Esophagus (tissue), 2 donors: ENCODE results near the gene VWA5B1. TPM values are rescaled to one million over a fixed set of nuclear protein-coding genes. Genes with fewer than 3 reads are reported as not detected.

Source experiments
- H3K27ac ChIP-seq, 2 donors: one replicate each; pipeline ENCODE4 v1.5.1; 2013; ENCODE audit warnings: low read depth in 2 of 2, mild to moderate bottlenecking in 2 of 2, inconsistent platforms in 1 of 2, low read length in 1 of 2, moderate library complexity in 1 of 2
- H3K27me3 ChIP-seq, 2 donors: one replicate each; pipeline ENCODE4 v1.6.1; 2013; ENCODE audit warnings: low read length in 2 of 2, control low read depth in 1 of 2, mild to moderate bottlenecking in 1 of 2; ENCODE audit not compliant: insufficient read depth in 2 of 2, control insufficient read depth in 1 of 2
- H3K36me3 ChIP-seq, 2 donors: one replicate each; pipeline ENCODE4 v1.6.1; 2013; ENCODE audit warnings: low read length in 1 of 2; ENCODE audit not compliant: control insufficient read depth in 2 of 2, insufficient read depth in 2 of 2
- H3K4me1 ChIP-seq, 2 donors: one replicate each; pipeline ENCODE4 v1.6.1; 2013; ENCODE audit warnings: low read length in 1 of 2; ENCODE audit not compliant: control insufficient read depth in 2 of 2, insufficient read depth in 2 of 2
- H3K4me3 ChIP-seq, 2 donors: one replicate each; pipeline ENCODE4 v1.5.1; 2013; ENCODE audit warnings: low read length in 2 of 2, mild to moderate bottlenecking in 2 of 2, low read depth in 1 of 2, moderate library complexity in 1 of 2
- H3K9me3 ChIP-seq, 2 donors: one replicate each; pipeline ENCODE4 v1.6.1; 2013; ENCODE audit warnings: mild to moderate bottlenecking in 2 of 2, low read depth in 1 of 2, low read length in 1 of 2, moderate library complexity in 1 of 2; ENCODE audit not compliant: control insufficient read depth in 2 of 2, insufficient read depth in 1 of 2
- WGBS, 2 donors: extraction: QIAGEN DNeasy Blood & Tissue Kit; methylation state at CpG; one replicate each; pipeline ENCODE4 v1.1.7; 2013; 5-methylcytosine and 5-hydroxymethylcytosine counted together
- polyA plus RNA-seq, 2 donors: library from polyadenylated mRNA; stranded (reverse); fragments of 200-250 nt; gene quantifications; one replicate each; pipeline ENCODE4 v1.2.3, GENCODE V29; 2013
- donor health status: healthy with polysubstance abuse.
- donor health status: Bipolar disorder and iron deficiency.

VWA5B1 gene
- polyA plus RNA-seq, 2 donors: not detected

- 42 to 52% methylated on average over 6 of the region's 6 CpGs for WGBS, 2 donors
- Histone ChIP-seq H3K36me3 (no peaks in the 10 kb centered on the region), H3K9me3 (no peaks in the 10 kb centered on the region), H3K27me3 (peaks cover 0 to 4% of the 10 kb centered on the region in 2 donors), H3K4me3 (no peak overlapping the region), H3K27ac (no peak overlapping the region), H3K4me1 (peaks cover 3 to 4% of the 10 kb centered on the region in 2 donors)
These were observed 95.0 kb downstream of the VWA5B1 start for GRCh38 chr1:20385630-20386029.

- peaks cover 0 to 2% of the 10 kb centered on the region in 2 donors for H3K4me1 ChIP-seq
- H3K4me3 ChIP-seq: no peak overlapping the region
- no peaks in the 10 kb centered on the region for H3K9me3 ChIP-seq
- WGBS, 2 donors: 36 to 42% methylated on average over 9 of the region's 9 CpGs
- peaks cover 0 to 4% of the 10 kb centered on the region in 2 donors for H3K27me3 ChIP-seq
- no peak overlapping the region for H3K27ac ChIP-seq
- H3K36me3 ChIP-seq: no peaks in the 10 kb centered on the region
These were observed 95.8 kb downstream of the VWA5B1 start for GRCh38 chr1:20386323-20387081.

- H3K9me3 ChIP-seq: no peaks in the 10 kb centered on the region
- WGBS, 2 donors: 75 to 79% methylated on average over 11 of the region's 11 CpGs
- no peak overlapping the region for H3K4me3 ChIP-seq
- no peak overlapping the region for H3K27ac ChIP-seq
- no peaks in the 10 kb centered on the region for H3K36me3 ChIP-seq
- peaks cover 0 to 2% of the 10 kb centered on the region in 2 donors for H3K4me1 ChIP-seq
- H3K27me3 ChIP-seq: peaks cover 0 to 2% of the 10 kb centered on the region in 2 donors
These were observed 98.9 kb downstream of the VWA5B1 start for GRCh38 chr1:20389571-20389970.

GRCh38 chr1:20390589-20391331 is 100.1 kb downstream of the VWA5B1 start:
- no peaks in the 10 kb centered on the region for H3K9me3 ChIP-seq
- 36 to 44% methylated on average over 5 of the region's 5 CpGs for WGBS, 2 donors
- H3K36me3 ChIP-seq: no peaks in the 10 kb centered on the region
- no peak overlapping the region for H3K4me3 ChIP-seq
- H3K27ac ChIP-seq: no peak overlapping the region
- H3K4me1 ChIP-seq: peaks cover 0 to 2% of the 10 kb centered on the region in 2 donors
- H3K27me3 ChIP-seq: peaks cover 0 to 2% of the 10 kb centered on the region in 2 donors

GRCh38 chr1:20395255-20395654 is 104.6 kb downstream of the VWA5B1 start:
- 84 to 86% methylated on average over 2 of the region's 2 CpGs for WGBS, 2 donors
- H3K27me3 ChIP-seq: no peaks in the 10 kb centered on the region
- H3K27ac ChIP-seq: no peak overlapping the region
- H3K9me3 ChIP-seq: no peaks in the 10 kb centered on the region
- H3K36me3 ChIP-seq: no peaks in the 10 kb centered on the region
- H3K4me3 ChIP-seq: no peak overlapping the region
- H3K4me1 ChIP-seq: no peaks in the 10 kb centered on the region

DNA sequence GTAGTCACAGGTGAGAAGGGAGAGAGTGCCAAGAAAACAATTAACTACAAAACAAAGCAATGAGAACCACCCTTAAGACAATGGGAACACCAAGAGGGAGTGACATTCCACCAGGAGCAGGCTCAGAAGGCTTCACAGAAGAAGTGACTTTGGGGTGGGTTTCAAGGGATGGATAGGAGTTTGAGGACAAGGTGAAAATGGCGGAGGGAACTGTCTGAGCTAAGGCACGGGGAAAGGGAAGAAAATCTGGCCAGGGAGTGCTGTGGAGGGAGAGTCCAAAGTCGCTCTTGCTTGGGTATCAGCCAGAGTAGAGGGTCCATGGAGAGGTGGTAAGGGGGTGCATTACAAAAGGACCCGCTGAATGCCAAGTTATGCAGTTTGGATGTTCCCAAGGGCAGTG is 108.1 kb downstream of the VWA5B1 start:
- Histone ChIP-seq H3K36me3 (no peaks in the 10 kb centered on the region), H3K4me1 (no peaks in the 10 kb centered on the region), H3K27ac (no peak overlapping the region), H3K4me3 (no peak overlapping the region), H3K9me3 (no peaks in the 10 kb centered on the region), H3K27me3 (no peaks in the 10 kb centered on the region)
- 75 to 84% methylated on average over 4 of the region's 4 CpGs for WGBS, 2 donors

GRCh38 chr1:20399196-20399595 is 108.5 kb downstream of the VWA5B1 start:
- Histone ChIP-seq H3K4me3 (no peak overlapping the region), H3K27me3 (no peaks in the 10 kb centered on the region), H3K9me3 (no peaks in the 10 kb centered on the region), H3K36me3 (no peaks in the 10 kb centered on the region), H3K4me1 (no peaks in the 10 kb centered on the region), H3K27ac (no peak overlapping the region)
- WGBS, 2 donors: 69 to 72% methylated on average over 7 of the region's 7 CpGs

GRCh38 chr1:20399606-20400180 is 109.0 kb downstream of the VWA5B1 start:
- Histone ChIP-seq H3K4me3 (no peak overlapping the region), H3K4me1 (no peaks in the 10 kb centered on the region), H3K9me3 (no peaks in the 10 kb centered on the region), H3K27ac (no peak overlapping the region), H3K27me3 (no peaks in the 10 kb centered on the region), H3K36me3 (no peaks in the 10 kb centered on the region)
- WGBS, 2 donors: 27 to 30% methylated on average over 5 of the region's 5 CpGs

GRCh38 chr1:20400341-20401177 is 109.9 kb downstream of the VWA5B1 start:
- H3K27ac ChIP-seq: no peak overlapping the region
- no peak overlapping the region for H3K4me3 ChIP-seq
- H3K4me1 ChIP-seq: no peaks in the 10 kb centered on the region
- H3K36me3 ChIP-seq: no peaks in the 10 kb centered on the region
- WGBS, 2 donors: 40 to 43% methylated on average over 10 of the region's 10 CpGs
- H3K9me3 ChIP-seq: no peaks in the 10 kb centered on the region
- no peaks in the 10 kb centered on the region for H3K27me3 ChIP-seq
